Calu3 (cell line): ENCODE data around the gene ARID1B. TPM values are rescaled to one million over a fixed set of nuclear protein-coding genes. Genes with fewer than 3 reads are reported as not detected.

Experiments
- BruUV-seq: library from RNA; stranded (reverse); fragments of 400-500 nt; replicated peaks from 2 replicates; lab custom pipeline; 2021; lab: Mats Ljungman, UMichigan
- CTCF ChIA-PET: fragments of 300-600 bp; sonication (Branson Sonifier 250); formaldehyde crosslinking; loops from one replicate; lab custom pipeline; 2022; ENCODE audit warnings: antibody characterized with exemption; lab: Charles Lee
- DNase-seq: peaks from one replicate; pipeline ENCODE4 v3.0.0; 2022
- H3K27ac Mint-ChIP-seq: one replicate; pipeline ENCODE4 v1.8.0; 2022; ENCODE audit warnings: mixed read lengths; ENCODE audit not compliant: unreplicated experiment
- H3K27me3 Mint-ChIP-seq: one replicate; pipeline ENCODE4 v1.8.0; 2022; ENCODE audit warnings: mixed read lengths; ENCODE audit not compliant: unreplicated experiment
- H3K36me3 Mint-ChIP-seq: one replicate; pipeline ENCODE4 v1.8.0; 2022; ENCODE audit warnings: mild to moderate bottlenecking, moderate library complexity, mixed read lengths; ENCODE audit not compliant: insufficient read depth, unreplicated experiment
- H3K4me1 Mint-ChIP-seq: one replicate; pipeline ENCODE4 v1.8.0; 2022; ENCODE audit warnings: mild to moderate bottlenecking, low read depth, mixed read lengths; ENCODE audit not compliant: unreplicated experiment
- H3K4me3 Mint-ChIP-seq: one replicate; pipeline ENCODE4 v1.8.0; 2022; ENCODE audit warnings: mild to moderate bottlenecking, low read depth, moderate library complexity, mixed read lengths; ENCODE audit not compliant: unreplicated experiment
- H3K9me3 Mint-ChIP-seq: one replicate; pipeline ENCODE4 v1.8.0; 2022; ENCODE audit warnings: low read depth, mixed read lengths; ENCODE audit not compliant: unreplicated experiment
- intact Hi-C: fragments of 100-400 bp; cut with micrococcal nuclease; formaldehyde crosslinking; loops from one replicate; pipeline ENCODE4 v1.10.0; 2022; ENCODE audit not compliant: unreplicated experiment
- total RNA-seq: library from RNA; stranded (reverse); gene quantifications from 2 replicates; pipeline ENCODE4 v1.2.3, GENCODE V29; 2022
- TF ChIP-seq, protein P1 (sequence below): fragments of 200-600 bp; IDR thresholded peaks from one replicate; pipeline ENCODE4 v1.8.0; 2022; ENCODE audit warnings: antibody characterized with exemption; ENCODE audit not compliant: unreplicated experiment

Gene ARID1B
- total RNA-seq, 1 experiment from 2014 or later = 53.5 TPM

DNA sequence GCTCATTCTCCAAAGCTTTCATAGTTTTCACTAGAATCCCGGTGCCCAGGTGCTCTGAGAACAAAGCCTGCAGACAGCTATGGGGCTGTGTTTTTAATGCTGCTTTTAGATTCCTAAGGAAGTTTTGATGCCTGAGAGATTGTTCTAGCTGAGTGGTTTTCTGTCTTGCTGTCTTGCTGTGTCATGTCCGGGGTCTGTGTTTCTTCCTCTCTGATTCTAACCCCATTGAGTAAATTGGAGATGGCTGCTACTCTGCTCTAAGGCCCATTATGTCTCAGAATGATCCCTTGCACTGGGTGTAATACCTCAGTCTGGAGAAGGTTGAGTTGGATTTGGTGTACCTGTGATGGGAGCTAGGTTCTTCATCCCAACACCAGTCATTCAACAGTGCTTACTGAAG lies 63.4 kb downstream of the ARID1B start:
- Mint-ChIP-seq H3K27me3 (no peaks in the 10 kb centered on the region), H3K27ac (no peak overlapping the region), H3K4me3 (no peak overlapping the region), H3K4me1 (no peaks in the 10 kb centered on the region), H3K36me3 (no peaks in the 10 kb centered on the region), H3K9me3 (no peaks in the 10 kb centered on the region)
- no TSS peak for BruUV-seq
- TF ChIP-seq, protein P1, sequence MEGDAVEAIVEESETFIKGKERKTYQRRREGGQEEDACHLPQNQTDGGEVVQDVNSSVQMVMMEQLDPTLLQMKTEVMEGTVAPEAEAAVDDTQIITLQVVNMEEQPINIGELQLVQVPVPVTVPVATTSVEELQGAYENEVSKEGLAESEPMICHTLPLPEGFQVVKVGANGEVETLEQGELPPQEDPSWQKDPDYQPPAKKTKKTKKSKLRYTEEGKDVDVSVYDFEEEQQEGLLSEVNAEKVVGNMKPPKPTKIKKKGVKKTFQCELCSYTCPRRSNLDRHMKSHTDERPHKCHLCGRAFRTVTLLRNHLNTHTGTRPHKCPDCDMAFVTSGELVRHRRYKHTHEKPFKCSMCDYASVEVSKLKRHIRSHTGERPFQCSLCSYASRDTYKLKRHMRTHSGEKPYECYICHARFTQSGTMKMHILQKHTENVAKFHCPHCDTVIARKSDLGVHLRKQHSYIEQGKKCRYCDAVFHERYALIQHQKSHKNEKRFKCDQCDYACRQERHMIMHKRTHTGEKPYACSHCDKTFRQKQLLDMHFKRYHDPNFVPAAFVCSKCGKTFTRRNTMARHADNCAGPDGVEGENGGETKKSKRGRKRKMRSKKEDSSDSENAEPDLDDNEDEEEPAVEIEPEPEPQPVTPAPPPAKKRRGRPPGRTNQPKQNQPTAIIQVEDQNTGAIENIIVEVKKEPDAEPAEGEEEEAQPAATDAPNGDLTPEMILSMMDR = no peak
- DNase-seq = no peak
- intact Hi-C loops = no loop called here
- CTCF ChIA-PET = no interaction called here

DNA sequence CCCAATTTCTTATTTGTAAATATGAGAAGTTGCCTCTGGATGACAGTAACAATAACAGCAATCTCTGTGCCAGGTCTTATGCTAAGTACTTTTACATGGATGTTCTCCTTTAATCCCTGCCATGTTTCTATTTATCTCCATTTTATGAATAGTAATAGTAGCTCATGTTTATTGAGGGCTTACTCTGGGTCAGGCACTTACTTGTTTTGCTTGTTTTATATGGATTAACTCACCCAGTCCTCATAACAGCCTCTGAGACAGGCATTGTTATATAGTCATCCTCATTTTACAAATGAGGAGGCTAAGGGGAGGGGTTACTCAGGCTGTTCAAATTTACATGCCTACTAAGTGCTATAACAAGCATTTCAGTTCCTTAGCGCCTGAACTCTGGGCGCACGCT lies 64.3 kb downstream of the ARID1B start:
- Mint-ChIP-seq H3K9me3 (no peaks in the 10 kb centered on the region), H3K27ac (no peak overlapping the region), H3K36me3 (no peaks in the 10 kb centered on the region), H3K27me3 (no peaks in the 10 kb centered on the region), H3K4me1 (no peaks in the 10 kb centered on the region), H3K4me3 (no peak overlapping the region)
- BruUV-seq = no TSS peak
- DNase-seq = no peak
- CTCF ChIA-PET = no interaction called here
- TF ChIP-seq, protein P1 = no peak
- intact Hi-C loops = no loop called here

DNA sequence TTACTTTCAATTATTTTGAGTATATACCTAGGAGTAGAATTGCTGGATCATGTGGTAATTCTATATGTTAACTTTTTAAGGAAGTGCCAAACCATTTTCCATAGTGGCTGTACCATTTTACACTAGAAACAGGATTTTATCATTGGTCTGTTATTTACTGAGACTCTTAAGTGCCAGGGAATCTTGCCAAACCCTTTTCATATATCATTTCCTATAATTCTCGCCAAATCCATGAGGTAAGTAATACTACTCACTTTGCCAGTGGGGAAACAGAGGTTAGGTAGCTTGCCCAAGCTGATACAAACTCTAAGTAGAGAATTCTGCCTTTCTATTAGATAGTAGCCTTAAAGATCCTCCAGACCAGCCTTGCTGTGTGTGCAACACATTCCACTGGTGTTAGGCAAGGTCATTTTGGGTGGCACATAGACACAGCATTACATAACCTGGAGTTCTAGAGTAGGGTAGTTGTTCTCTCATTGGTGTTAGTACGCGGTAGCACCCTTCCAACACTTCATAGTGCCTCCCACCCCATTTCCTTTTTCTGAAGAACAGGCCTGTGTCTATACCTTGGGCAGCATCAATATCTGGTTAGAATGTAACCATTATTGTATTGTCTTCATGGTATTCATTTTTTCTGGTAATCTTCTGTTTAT lies 65.5 kb downstream of the ARID1B start:
- Mint-ChIP-seq H3K27me3 (no peaks in the 10 kb centered on the region), H3K27ac (no peak overlapping the region), H3K9me3 (no peaks in the 10 kb centered on the region), H3K4me1 (no peaks in the 10 kb centered on the region), H3K4me3 (no peak overlapping the region), H3K36me3 (no peaks in the 10 kb centered on the region)
- intact Hi-C loops = no loop called here
- DNase-seq = no peak
- CTCF ChIA-PET = interaction anchor here (0.5 kb wide), 1 partner anchor 60 kb away, joined by 3 read pairs; no protein-coding TSS in a partner anchor
- TF ChIP-seq, protein P1 = no peak
- BruUV-seq = no TSS peak

DNA sequence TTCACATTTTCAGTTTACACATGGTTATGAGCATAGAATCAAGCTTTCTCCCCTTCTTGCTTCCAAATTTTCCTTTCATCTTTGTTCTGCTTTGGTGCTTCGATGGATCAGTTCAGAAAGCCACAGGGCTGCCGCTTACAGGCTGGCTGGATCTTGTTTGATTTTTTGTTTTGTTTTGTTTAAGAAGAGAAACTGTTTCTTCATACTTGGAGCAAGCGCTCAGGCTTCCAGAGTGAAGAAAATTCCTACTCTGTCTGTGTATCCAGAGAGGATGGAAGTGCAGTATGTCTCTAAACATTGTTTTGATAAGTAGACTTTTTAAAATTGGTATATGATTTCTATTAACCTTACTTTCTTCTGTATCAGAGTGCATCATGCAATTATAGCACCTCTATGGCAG lies 66.9 kb downstream of the ARID1B start:
- CTCF ChIA-PET = no interaction called here
- BruUV-seq = no TSS peak
- H3K36me3 Mint-ChIP-seq = no peaks in the 10 kb centered on the region
- intact Hi-C loops = no loop called here
- TF ChIP-seq, protein P1 = no peak
- no peaks in the 10 kb centered on the region for H3K4me1 Mint-ChIP-seq
- H3K4me3 Mint-ChIP-seq = no peak overlapping the region
- no peak overlapping the region for H3K27ac Mint-ChIP-seq
- H3K27me3 Mint-ChIP-seq = no peaks in the 10 kb centered on the region
- H3K9me3 Mint-ChIP-seq = no peaks in the 10 kb centered on the region
- no peak for DNase-seq
